Natural killer cell (primary cell): ENCODE results near the gene PPP2R5C. TPM values are rescaled to one million over a fixed set of nuclear protein-coding genes. Genes with fewer than 3 reads are reported as not detected.
A peak's percentile ranks its signal among the peaks of the same experiment; 100 is the strongest.

Experiments used
- ATAC-seq, 3 donors: fragments of 150-1000 bp in 2 of 3; fragments of 200-7000 bp in 1 of 3; cut with Tn5 transposase; 1 replicate in 1 of 3; 2 replicates in 2 of 3; pipeline ENCODE4 v1.10.0; 2021; ENCODE audit warnings: mild to moderate bottlenecking in 2 of 3, moderate library complexity in 2 of 3
- DNase-seq, 2 donors: peaks; one replicate each; pipeline versions ENCODE4 v3.0.0 to v3.0.0-alpha.2; 2013 to 2021; ENCODE audit warnings: mixed read lengths in 1 of 2
- H3K27ac ChIP-seq: one replicate; pipeline ENCODE4 v1.5.1; 2013; ENCODE audit warnings: mild to moderate bottlenecking, low read length
- H3K27me3 ChIP-seq: one replicate; pipeline ENCODE4 v1.6.1; 2013; ENCODE audit warnings: low read length; ENCODE audit not compliant: control insufficient read depth, insufficient read depth
- H3K36me3 ChIP-seq: one replicate; pipeline ENCODE4 v1.6.1; 2013; ENCODE audit warnings: low read length; ENCODE audit not compliant: control insufficient read depth, insufficient read depth
- H3K4me1 ChIP-seq: one replicate; pipeline ENCODE4 v1.6.1; 2013; ENCODE audit warnings: low read length; ENCODE audit not compliant: control insufficient read depth, insufficient read depth
- H3K4me3 ChIP-seq: one replicate; pipeline ENCODE4 v1.5.1; 2013; ENCODE audit warnings: low read length
- H3K9me3 ChIP-seq: one replicate; pipeline ENCODE4 v1.6.1; 2013; ENCODE audit warnings: low read length; ENCODE audit not compliant: control insufficient read depth, insufficient read depth
- H3K27ac Mint-ChIP-seq, 2 donors: one replicate each; pipeline ENCODE4 v1.8.0; 2022; ENCODE audit warnings: mild to moderate bottlenecking in 2 of 2, mixed read lengths in 2 of 2, moderate library complexity in 1 of 2
- H3K27me3 Mint-ChIP-seq, 2 donors: one replicate each; pipeline ENCODE4 v1.8.0; 2022; ENCODE audit warnings: low read depth in 2 of 2, mixed read lengths in 2 of 2
- H3K36me3 Mint-ChIP-seq: one replicate; pipeline ENCODE4 v1.8.0; 2022; ENCODE audit warnings: mixed read lengths
- H3K4me1 Mint-ChIP-seq, 2 donors: one replicate each; pipeline ENCODE4 v1.8.0; 2022; ENCODE audit warnings: mixed read lengths in 2 of 2
- H3K4me3 Mint-ChIP-seq: one replicate; pipeline ENCODE4 v1.8.0; 2022; ENCODE audit warnings: mild to moderate bottlenecking, moderate library complexity, mixed read lengths
- H3K9me3 Mint-ChIP-seq, 2 donors: one replicate each; pipeline ENCODE4 v1.8.0; 2022; ENCODE audit warnings: mixed read lengths in 2 of 2
- CTCF ChIP-seq: fragments of 200-600 bp; IDR thresholded peaks from one replicate; pipeline ENCODE4 v1.8.0; 2022; ENCODE audit warnings: antibody characterized with exemption
- WGBS: methylation state at CpG from one replicate; pipeline ENCODE4 v1.1.7; 2013; ENCODE audit warnings: missing lambda C conversion rate; ENCODE audit not compliant: insufficient coverage; 5-methylcytosine and 5-hydroxymethylcytosine counted together
- intact Hi-C: fragments of 100-400 bp; cut with micrococcal nuclease; formaldehyde crosslinking; loops from one replicate; pipeline ENCODE4 v1.14.2; 2022
- total RNA-seq, 4 donors: library from RNA; stranded (reverse); fragments of 120-200 nt in 1 of 4; gene quantifications; one replicate each; pipeline versions ENCODE4 v1.2.3 to v1.2.4, GENCODE V29; 2013 to 2022

The PPP2R5C gene
- total RNA-seq, 3 donors from 2014 or later (not counting 1 experiment from before 2014, with no cell fraction given): 716 to 779 (median 736) TPM

- Mint-ChIP-seq H3K4me1 (peaks cover 84 to 90% of the 10 kb centered on the region in 2 donors), H3K9me3 (no peaks in the 10 kb centered on the region), H3K4me3 (no peak overlapping the region), H3K27ac (peak overlapping the region; percentile 57 to 88), H3K27me3 (no peaks in the 10 kb centered on the region), H3K36me3 (no peaks in the 10 kb centered on the region)
- ATAC-seq (no peak), DNase-seq (no peak)
- H3K4me3 ChIP-seq: no peak overlapping the region
- intact Hi-C loops: no loop called here
- peaks cover 37% of the 10 kb centered on the region for H3K4me1 ChIP-seq
- no peak overlapping the region for H3K27ac ChIP-seq
- H3K27me3 ChIP-seq: no peaks in the 10 kb centered on the region
- WGBS: no CpG with 5 or more reads among the region's 4 CpGs
- TF ChIP-seq CTCF: no peak
- no peaks in the 10 kb centered on the region for H3K9me3 ChIP-seq
- no peaks in the 10 kb centered on the region for H3K36me3 ChIP-seq
Observed at GRCh38 chr14:101873991-101874390, 112.5 kb downstream of the PPP2R5C start.

GRCh38 chr14:101875041-101875726 is 113.7 kb downstream of the PPP2R5C start:
- no peaks in the 10 kb centered on the region for H3K36me3 ChIP-seq
- peaks cover 49% of the 10 kb centered on the region for H3K4me1 ChIP-seq
- H3K27me3 ChIP-seq: no peaks in the 10 kb centered on the region
- intact Hi-C loops: loop anchor here (5.0 kb wide), 2 partner anchors 33 to 72 kb away; no protein-coding TSS in a partner anchor
- no peak overlapping the region for H3K4me3 Mint-ChIP-seq
- ATAC-seq: no peak
- 61% methylated on average over 7 of the region's 8 CpGs for WGBS
- H3K36me3 Mint-ChIP-seq: no peaks in the 10 kb centered on the region
- H3K4me1 Mint-ChIP-seq: peaks cover 84 to 91% of the 10 kb centered on the region in 2 donors
- no peak for DNase-seq
- H3K27me3 Mint-ChIP-seq: no peaks in the 10 kb centered on the region
- H3K9me3 Mint-ChIP-seq: no peaks in the 10 kb centered on the region
- peak overlapping the region; percentile 93 to 94 for H3K27ac Mint-ChIP-seq
- H3K27ac ChIP-seq: peak overlapping the region; percentile 86
- H3K4me3 ChIP-seq: no peak overlapping the region
- TF ChIP-seq CTCF: no peak
- H3K9me3 ChIP-seq: no peaks in the 10 kb centered on the region

- H3K9me3 ChIP-seq: no peaks in the 10 kb centered on the region
- no peak for TF ChIP-seq CTCF
- DNase-seq (peak in 1 of 2 donors; percentile 27), ATAC-seq (no peak)
- peaks cover 56% of the 10 kb centered on the region for H3K4me1 ChIP-seq
- Mint-ChIP-seq H3K4me1 (peaks cover 84 to 91% of the 10 kb centered on the region in 2 donors), H3K4me3 (peak overlapping the region; percentile 76), H3K27ac (peak overlapping the region; percentile 93 to 94), H3K27me3 (no peaks in the 10 kb centered on the region), H3K9me3 (no peaks in the 10 kb centered on the region), H3K36me3 (no peaks in the 10 kb centered on the region)
- no peaks in the 10 kb centered on the region for H3K27me3 ChIP-seq
- H3K4me3 ChIP-seq: no peak overlapping the region
- 47% methylated on average over 4 of the region's 8 CpGs for WGBS
- intact Hi-C loops: loop anchor here (5.0 kb wide), 2 partner anchors 34 to 71 kb away; no protein-coding TSS in a partner anchor
- peak overlapping the region; percentile 86 for H3K27ac ChIP-seq
- H3K36me3 ChIP-seq: no peaks in the 10 kb centered on the region
Observed at GRCh38 chr14:101875727-101876554, 114.4 kb downstream of the PPP2R5C start.
